Inflammatory macrophage (primary cell): ENCODE results near the gene FFAR2.
"Not testable (repeated sequence)": the region's sequence is repeated elsewhere in the genome, so short reads cannot be mapped to it uniquely, and the experiment has no call there.

ENCODE experiments used
- DNase-seq, 2 donors: peaks; one replicate each; pipeline ENCODE4 v3.0.0-alpha.2; 2020 to 2022
- total RNA-seq, 18 experiments: gene quantifications; one replicate each; lab custom pipeline; 2026; ENCODE audit warnings: mixed read lengths in 6 of 18, inconsistent platforms in 2 of 18; lab: John Stamatoyannopoulos, UW

Gene FFAR2
- total RNA-seq, result 0.59 to 131 (median 4.8) reads per million in 18 experiments

- DNase-seq, result peak; percentile 44 to 53
These were observed at the start of gene FFAR2 for GRCh38 chr19:35447606-35448469. TSS of gene FFAR2 (plus strand) at chr19:35448257. CDS start at chr19:35449715, 1,458 bp downstream.

GRCh38 chr19:35398570-35398969, 49.5 kb upstream of the FFAR2 start:
- DNase-seq, result no peak

- no peak for DNase-seq
These were observed 48.8 kb upstream of the FFAR2 start for GRCh38 chr19:35399231-35399630.

GRCh38 chr19:35399948-35400772, 47.9 kb upstream of the FFAR2 start:
- DNase-seq, result no peak

GRCh38 chr19:35400773-35401100, 47.3 kb upstream of the FFAR2 start:
- no peak for DNase-seq

GRCh38 chr19:35401416-35401815, 46.6 kb upstream of the FFAR2 start:
- DNase-seq, result not testable (repeated sequence)

- no peak for DNase-seq
These were observed 44.8 kb upstream of the FFAR2 start for GRCh38 chr19:35403116-35403760.

GRCh38 chr19:35404879-35405622, 43.0 kb upstream of the FFAR2 start:
- peak; percentile 36 to 71 for DNase-seq

- no peak for DNase-seq
These were observed 40.4 kb upstream of the FFAR2 start for GRCh38 chr19:35407619-35408018.

- no peak for DNase-seq
These were observed 39.5 kb upstream of the FFAR2 start for GRCh38 chr19:35408284-35409171.

- DNase-seq, result no peak
These were observed 38.9 kb upstream of the FFAR2 start for GRCh38 chr19:35409191-35409590.

- DNase-seq, result no peak
These were observed 37.6 kb upstream of the FFAR2 start for GRCh38 chr19:35410487-35410886.

- no peak for DNase-seq
These were observed 33.6 kb upstream of the FFAR2 start for GRCh38 chr19:35414442-35414841.

GRCh38 chr19:35416331-35416730, 31.7 kb upstream of the FFAR2 start:
- DNase-seq, result no peak

- no peak for DNase-seq
These were observed 30.8 kb upstream of the FFAR2 start for GRCh38 chr19:35417278-35417677.

- DNase-seq, result peak in 1 of 2 donors; percentile 23
These were observed 30.1 kb upstream of the FFAR2 start for GRCh38 chr19:35417713-35418534.

- no peak for DNase-seq
These were observed 29.0 kb upstream of the FFAR2 start for GRCh38 chr19:35419046-35419445.

GRCh38 chr19:35419805-35420204, 28.3 kb upstream of the FFAR2 start:
- no peak for DNase-seq

- no peak for DNase-seq
These were observed 26.7 kb upstream of the FFAR2 start for GRCh38 chr19:35421362-35421761.

GRCh38 chr19:35423406-35423805, 24.7 kb upstream of the FFAR2 start:
- not testable (repeated sequence) for DNase-seq
